Body of pancreas (tissue), 4 donors: ENCODE results near the gene XRCC5.

Experiments
- POLR2A ChIP-seq, 3 donors: fragments of 450-650 bp; IDR thresholded peaks; one replicate each; pipeline ENCODE4 v1.6.1; 2016; ENCODE audit warnings: antibody characterized with exemption in 3 of 3, mild to moderate bottlenecking in 2 of 3
- TF ChIP-seq, protein P1 (sequence below), 7 experiments: fragments of 450-650 bp in 4 of 7; fragments of 200-600 bp in 3 of 7; sonication (generic) in 3 of 7; IDR thresholded peaks; one replicate each; pipeline ENCODE4 v1.5.1; 2016 to 2019; ENCODE audit warnings: antibody characterized with exemption in 7 of 7

DNA sequence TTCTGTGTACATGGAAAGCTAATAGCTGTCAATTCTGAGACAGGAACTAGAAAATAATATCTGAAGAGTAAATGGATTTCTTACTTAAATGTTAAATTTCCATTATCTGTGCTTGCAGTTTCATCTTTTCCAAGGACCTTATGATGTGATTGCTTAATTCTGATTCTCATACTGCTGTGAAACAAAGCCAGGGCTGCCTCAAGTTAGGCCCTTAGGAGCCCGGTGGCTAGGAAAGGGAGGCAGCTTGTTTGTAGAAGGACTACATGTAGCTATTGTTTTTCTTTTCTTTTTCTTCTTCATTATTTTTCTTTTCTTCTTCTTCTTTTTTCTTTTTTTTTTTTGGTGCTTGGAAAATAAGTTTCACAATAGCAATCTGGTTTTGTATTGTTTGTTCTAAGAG, 50.5 kb downstream of the XRCC5 start:
- TF ChIP-seq, protein P1, sequence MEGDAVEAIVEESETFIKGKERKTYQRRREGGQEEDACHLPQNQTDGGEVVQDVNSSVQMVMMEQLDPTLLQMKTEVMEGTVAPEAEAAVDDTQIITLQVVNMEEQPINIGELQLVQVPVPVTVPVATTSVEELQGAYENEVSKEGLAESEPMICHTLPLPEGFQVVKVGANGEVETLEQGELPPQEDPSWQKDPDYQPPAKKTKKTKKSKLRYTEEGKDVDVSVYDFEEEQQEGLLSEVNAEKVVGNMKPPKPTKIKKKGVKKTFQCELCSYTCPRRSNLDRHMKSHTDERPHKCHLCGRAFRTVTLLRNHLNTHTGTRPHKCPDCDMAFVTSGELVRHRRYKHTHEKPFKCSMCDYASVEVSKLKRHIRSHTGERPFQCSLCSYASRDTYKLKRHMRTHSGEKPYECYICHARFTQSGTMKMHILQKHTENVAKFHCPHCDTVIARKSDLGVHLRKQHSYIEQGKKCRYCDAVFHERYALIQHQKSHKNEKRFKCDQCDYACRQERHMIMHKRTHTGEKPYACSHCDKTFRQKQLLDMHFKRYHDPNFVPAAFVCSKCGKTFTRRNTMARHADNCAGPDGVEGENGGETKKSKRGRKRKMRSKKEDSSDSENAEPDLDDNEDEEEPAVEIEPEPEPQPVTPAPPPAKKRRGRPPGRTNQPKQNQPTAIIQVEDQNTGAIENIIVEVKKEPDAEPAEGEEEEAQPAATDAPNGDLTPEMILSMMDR (IDR thresholded peaks at IDR 0.05): no peak
- no peak for TF ChIP-seq POLR2A (IDR thresholded peaks at IDR 0.05)
